T-cell (primary cell): ENCODE results near the gene DNAI4. TPM values are rescaled to one million over a fixed set of nuclear protein-coding genes. Genes with fewer than 3 reads are reported as not detected.

Experiments
- ATAC-seq, 4 experiments: fragments of 200-7000 bp in 3 of 4; fragments of 150-1000 bp in 1 of 4; cut with Tn5 transposase; replicated peaks in 1 of 4; 1 replicate in 3 of 4; 2 replicates in 1 of 4; pipeline ENCODE4 v1.10.0; 2021; ENCODE audit warnings: moderate library complexity in 3 of 4, mild to moderate bottlenecking in 2 of 4, moderate number of reproducible peaks in 1 of 4
- CTCF ChIA-PET, 2 donors: fragments of 300-600 bp; sonication (Branson Sonifier 250); formaldehyde crosslinking; loops; one replicate each; lab custom pipeline; 2022; ENCODE audit warnings: antibody characterized with exemption in 2 of 2; lab: Charles Lee
- POLR2A ChIA-PET, 2 donors: fragments of 300-600 bp; sonication (Branson Sonifier 250); formaldehyde crosslinking; loops; one replicate each; lab custom pipeline; 2022; ENCODE audit warnings: antibody characterized with exemption in 2 of 2; lab: Charles Lee
- DNase-seq, 35 experiments: peaks; one replicate each; pipeline versions ENCODE4 v3.0.0 to v3.0.0-alpha.2; 2013 to 2023
- H3K27ac ChIP-seq: one replicate; pipeline ENCODE4 v1.5.1; 2013; ENCODE audit warnings: low read length
- H3K27me3 ChIP-seq, 2 experiments: replicated peaks in 1 of 2; 1 replicate in 1 of 2; 2 replicates in 1 of 2; pipeline versions ENCODE4 v1.6.1 to v1.7.0; 2013; ENCODE audit warnings: low read length in 1 of 2, mixed read lengths in 1 of 2; ENCODE audit not compliant: control insufficient read depth in 2 of 2, insufficient read depth in 2 of 2; ENCODE audit errors: extremely low read depth in 1 of 2
- H3K36me3 ChIP-seq, 2 donors: 1 replicate in 1 of 2; 2 replicates in 1 of 2; pipeline versions ENCODE4 v1.6.1 to v1.7.0; 2013; ENCODE audit warnings: low read length in 1 of 2; ENCODE audit not compliant: control insufficient read depth in 2 of 2, insufficient read depth in 1 of 2; ENCODE audit errors: extremely low read depth in 1 of 2
- H3K4me1 ChIP-seq, 2 experiments: 1 replicate in 1 of 2; 2 replicates in 1 of 2; pipeline versions ENCODE4 v1.6.1 to v1.7.0; 2013; ENCODE audit warnings: low read length in 2 of 2, mixed read lengths in 1 of 2; ENCODE audit not compliant: insufficient read depth in 2 of 2, control insufficient read depth in 1 of 2; ENCODE audit errors: extremely low read depth in 1 of 2
- H3K4me3 ChIP-seq, 2 donors: 1 replicate in 1 of 2; 2 replicates in 1 of 2; pipeline versions ENCODE4 v1.5.1 to v1.7.0; 2013; ENCODE audit warnings: mild to moderate bottlenecking in 2 of 2, low read length in 1 of 2, moderate library complexity in 1 of 2; ENCODE audit not compliant: control insufficient read depth in 1 of 2; ENCODE audit errors: extremely low read depth in 1 of 2
- H3K9me3 ChIP-seq: 2 replicates; pipeline ENCODE4 v1.7.0; 2013
- H3K27ac Mint-ChIP-seq, 2 donors: one replicate each; pipeline ENCODE4 v1.8.0; 2020 to 2021; ENCODE audit warnings: mild to moderate bottlenecking in 2 of 2, mixed read lengths in 2 of 2
- H3K27me3 Mint-ChIP-seq, 2 donors: one replicate each; pipeline ENCODE4 v1.8.0; 2021 to 2022; ENCODE audit warnings: mixed read lengths in 2 of 2
- H3K36me3 Mint-ChIP-seq: one replicate; pipeline ENCODE4 v1.8.0; 2021; ENCODE audit warnings: mixed read lengths
- H3K4me1 Mint-ChIP-seq, 3 donors: one replicate each; pipeline ENCODE4 v1.8.0; 2020 to 2022; ENCODE audit warnings: mixed read lengths in 3 of 3, mild to moderate bottlenecking in 1 of 3
- H3K4me3 Mint-ChIP-seq, 3 donors: one replicate each; pipeline ENCODE4 v1.8.0; 2020 to 2022; ENCODE audit warnings: mild to moderate bottlenecking in 3 of 3, mixed read lengths in 3 of 3, moderate library complexity in 3 of 3
- H3K9me3 Mint-ChIP-seq, 3 donors: one replicate each; pipeline ENCODE4 v1.8.0; 2020 to 2022; ENCODE audit warnings: mixed read lengths in 3 of 3
- WGBS: methylation state at CpG from one replicate; pipeline ENCODE4 v1.1.5; 2013; ENCODE audit warnings: missing lambda C conversion rate; ENCODE audit not compliant: insufficient coverage; 5-methylcytosine and 5-hydroxymethylcytosine counted together
- total RNA-seq, 35 experiments: library from RNA in 6 of 35; stranded (reverse) in 6 of 35; fragments of 120-200 nt in 1 of 35; gene quantifications; one replicate each; pipeline versions ENCODE4 v1.2.1 to v1.2.4 and lab custom pipeline; 2013 to 2026

DNAI4 gene
- total RNA-seq, 5 donors from 2014 or later (not counting 1 experiment from before 2014, with no cell fraction given) = 5.6 to 11.7 (median 7.7) TPM

GRCh38 chr1:66773227-66773626, 151.4 kb downstream of the DNAI4 start:
- POLR2A ChIA-PET = no interaction called here
- CTCF ChIA-PET = no interaction called here

GRCh38 chr1:66770694-66771093, 154.0 kb downstream of the DNAI4 start:
- Histone ChIP-seq H3K4me1 (peaks cover 0 to 6% of the 10 kb centered on the region in 2 experiments), H3K36me3 (no peaks in the 10 kb centered on the region), H3K27ac (no peak overlapping the region), H3K27me3 (no peaks in the 10 kb centered on the region), H3K9me3 (no peaks in the 10 kb centered on the region), H3K4me3 (no peak overlapping the region)
- H3K9me3 Mint-ChIP-seq = no peaks in the 10 kb centered on the region
- peak in 2 of 4 experiments; percentile 46 to 58 for ATAC-seq
- CTCF ChIA-PET = interaction anchor here (0.6 kb wide), 2 partner anchors 20 to 793 kb away, joined by 3 read pairs; no protein-coding TSS in a partner anchor
- H3K27ac Mint-ChIP-seq = peak overlapping the region; percentile 18 to 54
- peaks cover 0 to 3% of the 10 kb centered on the region in 2 donors for H3K27me3 Mint-ChIP-seq
- 50% methylated on average over 3 of the region's 4 CpGs for WGBS
- DNase-seq = no peak
- H3K4me1 Mint-ChIP-seq = peaks cover 26 to 28% (median 28%) of the 10 kb centered on the region in 3 donors
- H3K4me3 Mint-ChIP-seq = peak overlapping the region in 2 of 3 donors; percentile 65 to 74
- POLR2A ChIA-PET = no interaction called here
- no peaks in the 10 kb centered on the region for H3K36me3 Mint-ChIP-seq

More at GRCh38 chr1:66773227-66773626, 151.4 kb downstream of the DNAI4 start:
- H3K27ac Mint-ChIP-seq = no peak overlapping the region
- H3K36me3 Mint-ChIP-seq = no peaks in the 10 kb centered on the region
- H3K4me1 Mint-ChIP-seq = peaks cover 26 to 28% (median 28%) of the 10 kb centered on the region in 3 donors
- Histone ChIP-seq H3K9me3 (no peaks in the 10 kb centered on the region), H3K4me1 (peaks cover 0 to 6% of the 10 kb centered on the region in 2 experiments), H3K4me3 (no peak overlapping the region), H3K27me3 (no peaks in the 10 kb centered on the region), H3K36me3 (no peaks in the 10 kb centered on the region), H3K27ac (no peak overlapping the region)
- peaks cover 0 to 7% of the 10 kb centered on the region in 2 donors for H3K27me3 Mint-ChIP-seq
- H3K4me3 Mint-ChIP-seq = no peak overlapping the region
- no peak for ATAC-seq
- WGBS = no CpG with 5 or more reads among the region's 2 CpGs
- no peak for DNase-seq
- no peaks in the 10 kb centered on the region for H3K9me3 Mint-ChIP-seq

- H3K27ac Mint-ChIP-seq = peak overlapping the region; percentile 18 to 54
- H3K4me3 Mint-ChIP-seq = peak overlapping the region; percentile 65 to 74 (median 66)
- Histone ChIP-seq H3K27ac (no peak overlapping the region), H3K36me3 (no peaks in the 10 kb centered on the region), H3K9me3 (no peaks in the 10 kb centered on the region), H3K4me1 (peaks cover 0 to 6% of the 10 kb centered on the region in 2 experiments), H3K4me3 (no peak overlapping the region), H3K27me3 (no peaks in the 10 kb centered on the region)
- H3K36me3 Mint-ChIP-seq = no peaks in the 10 kb centered on the region
- WGBS = no CpG with 5 or more reads among the region's 2 CpGs
- ATAC-seq = peak in 1 of 4 experiments; percentile 31
- CTCF ChIA-PET = interaction anchor here (0.6 to 1.0 kb wide), 6 partner anchors 16 to 793 kb away, joined by 3 to 5 read pairs (median 3); no protein-coding TSS in a partner anchor
- H3K4me1 Mint-ChIP-seq = peaks cover 26 to 28% (median 28%) of the 10 kb centered on the region in 3 donors
- peak in 1 of 35 experiments; percentile 13 for DNase-seq
- H3K27me3 Mint-ChIP-seq = no peaks in the 10 kb centered on the region
- POLR2A ChIA-PET = interaction anchor here in 1 of 2 donors (0.7 kb wide), 1 partner anchor 18 kb away, joined by 5 read pairs; no protein-coding TSS in a partner anchor
- no peaks in the 10 kb centered on the region for H3K9me3 Mint-ChIP-seq
Observed at GRCh38 chr1:66770240-66770639, 154.4 kb downstream of the DNAI4 start.

GRCh38 chr1:66769512-66770229, 155.0 kb downstream of the DNAI4 start:
- ATAC-seq (peak; percentile 53 to 86 (median 58)), DNase-seq (peak in 6 of 35 experiments; percentile 3 to 57 (median 6))
- CTCF ChIA-PET = interaction anchor here (0.6 to 1.0 kb wide), 7 partner anchors 15 to 794 kb away, joined by 3 to 5 read pairs (median 3); no protein-coding TSS in a partner anchor
- H3K36me3 ChIP-seq = no peaks in the 10 kb centered on the region
- Mint-ChIP-seq H3K4me1 (peaks cover 26 to 31% (median 28%) of the 10 kb centered on the region in 3 donors), H3K4me3 (peak overlapping the region; percentile 65 to 74 (median 66)), H3K27me3 (no peaks in the 10 kb centered on the region), H3K27ac (peak overlapping the region; percentile 69 to 71), H3K9me3 (no peaks in the 10 kb centered on the region), H3K36me3 (no peaks in the 10 kb centered on the region)
- peak overlapping the region in 1 of 2 donors; percentile 29 for H3K4me3 ChIP-seq
- POLR2A ChIA-PET = interaction anchor here in 1 of 2 donors (0.7 kb wide), 1 partner anchor 18 kb away, joined by 5 read pairs; no protein-coding TSS in a partner anchor
- no peaks in the 10 kb centered on the region for H3K9me3 ChIP-seq
- peaks cover 0 to 6% of the 10 kb centered on the region in 2 experiments for H3K4me1 ChIP-seq
- H3K27ac ChIP-seq = peak overlapping the region; percentile 25
- no CpG with 5 or more reads among the region's 7 CpGs for WGBS
- no peaks in the 10 kb centered on the region for H3K27me3 ChIP-seq

- H3K4me1 Mint-ChIP-seq = peaks cover 26 to 31% (median 28%) of the 10 kb centered on the region in 3 donors
- no peak overlapping the region for H3K27ac ChIP-seq
- H3K9me3 Mint-ChIP-seq = no peaks in the 10 kb centered on the region
- peaks cover 0 to 6% of the 10 kb centered on the region in 2 experiments for H3K4me1 ChIP-seq
- no CpG with 5 or more reads among the region's 1 CpG for WGBS
- H3K36me3 ChIP-seq = no peaks in the 10 kb centered on the region
- ChIA-PET CTCF (interaction anchor here in 1 of 2 donors (0.8 to 1.0 kb wide), 3 partner anchors 15 to 445 kb away, joined by 3 to 5 read pairs (median 4); no protein-coding TSS in a partner anchor), POLR2A (no interaction called here)
- H3K27me3 Mint-ChIP-seq = no peaks in the 10 kb centered on the region
- peak overlapping the region; percentile 45 to 53 for H3K27ac Mint-ChIP-seq
- no peaks in the 10 kb centered on the region for H3K9me3 ChIP-seq
- no peaks in the 10 kb centered on the region for H3K27me3 ChIP-seq
- peak overlapping the region in 2 of 3 donors; percentile 65 to 66 for H3K4me3 Mint-ChIP-seq
- DNase-seq (no peak), ATAC-seq (no peak)
- H3K4me3 ChIP-seq = no peak overlapping the region
- H3K36me3 Mint-ChIP-seq = no peaks in the 10 kb centered on the region
Observed at GRCh38 chr1:66768965-66769364, 155.7 kb downstream of the DNAI4 start.

GRCh38 chr1:66767626-66768025, 157.0 kb downstream of the DNAI4 start:
- Histone ChIP-seq H3K9me3 (no peaks in the 10 kb centered on the region), H3K4me1 (peaks cover 0 to 6% of the 10 kb centered on the region in 2 experiments), H3K4me3 (no peak overlapping the region), H3K27me3 (no peaks in the 10 kb centered on the region), H3K36me3 (no peaks in the 10 kb centered on the region), H3K27ac (no peak overlapping the region)
- Mint-ChIP-seq H3K36me3 (no peaks in the 10 kb centered on the region), H3K9me3 (no peaks in the 10 kb centered on the region), H3K27me3 (no peaks in the 10 kb centered on the region), H3K4me1 (peaks cover 26 to 31% (median 28%) of the 10 kb centered on the region in 3 donors), H3K27ac (no peak overlapping the region), H3K4me3 (no peak overlapping the region)
- no peak for ATAC-seq
- ChIA-PET CTCF (interaction anchor here (1.4 to 3.2 kb wide), 2 partner anchors 10 to 381 kb away, joined by 3 to 21 read pairs; no protein-coding TSS in a partner anchor), POLR2A (interaction anchor here in 1 of 2 donors (0.7 kb wide), 1 partner anchor 194 kb away, joined by 3 read pairs; no protein-coding TSS in a partner anchor)
- DNase-seq = no peak
